ENCODE measurements around the gene CHEK2. TPM values are rescaled to one million over a fixed set of nuclear protein-coding genes. Genes with fewer than 3 reads are reported as not detected.

Gene CHEK2
- total and polyA plus RNA-seq, 2 of the 4 experiments (the other 2 are of a cell fraction): 9.9 to 16.1 TPM

DNA sequence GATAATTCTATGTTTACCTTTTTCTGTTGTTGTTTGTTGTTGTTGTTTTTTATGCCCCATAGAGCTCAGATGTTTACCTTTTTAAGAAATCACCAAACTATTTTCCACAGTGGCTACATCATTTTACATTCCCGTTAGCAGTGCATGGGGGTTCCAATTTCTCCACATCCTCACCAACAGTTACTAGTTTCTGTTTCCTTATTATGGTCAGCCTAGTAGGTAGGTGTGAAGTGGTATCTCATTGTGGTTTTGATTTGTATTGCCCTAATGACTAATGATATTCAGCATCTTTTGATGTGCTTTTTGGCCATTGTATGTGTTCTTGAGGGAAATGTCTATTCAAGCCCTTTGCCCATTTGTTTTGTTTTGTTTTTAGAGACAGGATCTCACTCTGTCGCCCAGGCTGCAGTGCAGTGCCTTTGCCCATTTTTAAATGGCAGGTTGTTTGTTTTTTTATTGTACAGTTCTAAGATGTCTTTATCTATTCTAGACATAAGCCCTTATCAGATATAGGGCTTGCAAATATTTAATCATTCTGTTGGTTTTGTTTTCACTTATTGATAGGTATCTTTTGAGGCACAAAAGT lies 27.5 kb downstream of the CHEK2 start:
- WGBS, 2 experiments (ENCODE audit: extremely low coverage in 2 of 2, insufficient read length in 1 of 2): no CpG with 5 or more reads among the region's 2 CpGs
- H4K5ac ChIP-seq (ENCODE audit: low read depth, low read length): no peak overlapping the region
- no peak overlapping the region for H3K27ac ChIP-seq (ENCODE audit: insufficient read depth, low read length)
- 0 out of 2 replicates have a peak, but pooled peaks cover 3% of the 10 kb centered on the region for H4K20me1 ChIP-seq (ENCODE audit: insufficient read depth, low read length)
- no peak overlapping the region for H3K9ac ChIP-seq (ENCODE audit: low read depth, low read length)
- no peak overlapping the region for H4K91ac ChIP-seq (ENCODE audit: insufficient read depth, low read depth, low read length)
- no peak overlapping the region for H3K4ac ChIP-seq (ENCODE audit: low read depth, low read length)
- peaks cover 3% of the 10 kb centered on the region; the same call in 1 of the 2 replicates for H3K9me1 ChIP-seq (ENCODE audit: insufficient read depth, low read length)
- H2BK5ac ChIP-seq (ENCODE audit: low read depth, low read length, poor library complexity, severe bottlenecking): no peak overlapping the region
- no peak for TF ChIP-seq CHD1 (IDR thresholded peaks at IDR 0.05; ENCODE audit: low read depth, low read length)
- no peak overlapping the region for H3K14ac ChIP-seq (replicated peaks; ENCODE audit: low read depth, low read length)
- H3K27me3 ChIP-seq (ENCODE audit: control insufficient read depth, insufficient read depth, low read length): no peaks in the 10 kb centered on the region
- CTCF ChIA-PET: no interaction called here
- H2AK5ac ChIP-seq (ENCODE audit: low read depth, low read length): 0 out of 2 replicates have a peak overlapping the region, but pooled peaks have one; percentile 2
- H2AFZ ChIP-seq (replicated peaks; ENCODE audit: low read length, poor library complexity): no peak overlapping the region
- peak overlapping the region; percentile 39; the same call in 1 of the 2 replicates for H3K18ac ChIP-seq (ENCODE audit: low read depth, low read length)
- H3K4me2 ChIP-seq (ENCODE audit: low read depth, low read length): no peak overlapping the region
- in situ Hi-C loops (cut with MboI; ENCODE audit: low sequenced_read_pairs) (no loop called here), dilution Hi-C loops (cut with HindIII; ENCODE audit: low sequenced_read_pairs, unreplicated experiment) (no loop called here), intact Hi-C loops (cut with micrococcal nuclease) (loop anchor here (5.0 kb wide), 1 partner anchor 58 kb away; the partner anchor contains the start of gene CCDC117)
- no peaks in the 10 kb centered on the region for H3K9me3 ChIP-seq (ENCODE audit: control insufficient read depth, insufficient read depth, low read length)
- H3K79me1 ChIP-seq (ENCODE audit: low read depth in 1 of 2, low read length in 2 of 2): 0 out of 4 replicates have a peak, but pooled peaks cover 0 to 3% of the 10 kb centered on the region in 2 experiments
- no peak for ATAC-seq (ENCODE audit: low read depth)
- no peaks in the 10 kb centered on the region for H3K36me3 ChIP-seq (ENCODE audit: control insufficient read depth, insufficient read depth, low read length)
- DNase-seq: no peak
- H2BK120ac ChIP-seq (ENCODE audit: low read depth, low read length): no peak overlapping the region; the same call in 1 of the 2 replicates
- H3K56ac ChIP-seq (ENCODE audit: extremely low read depth, insufficient read depth, low read length): no peak overlapping the region
- H2BK15ac ChIP-seq (ENCODE audit: low read depth, low read length): peak overlapping the region; percentile 44; the same call in 1 of the 3 replicates
- no peak overlapping the region for H3K23ac ChIP-seq (ENCODE audit: low read depth, low read length)
- H3K4me3 ChIP-seq (ENCODE audit: insufficient read depth, low read depth, low read length): no peak overlapping the region
- no peak overlapping the region for H2AK9ac ChIP-seq (replicated peaks; ENCODE audit: low read depth, low read length, poor library complexity)
- BruUV-seq (replicated peaks): no TSS peak
- no peak overlapping the region for H2BK20ac ChIP-seq (ENCODE audit: low read depth, low read length)
- no peak overlapping the region for H4K8ac ChIP-seq (ENCODE audit: low read depth in 2 of 2, low read length in 2 of 2)
- H3K4me1 ChIP-seq (ENCODE audit: control insufficient read depth, insufficient read depth, low read length): peaks cover 12% of the 10 kb centered on the region
- POLR2A ChIA-PET (ENCODE audit: unreplicated experiment): no interaction called here
